OCI-LY1 (cell line): ENCODE results near the gene PUM1.

Experiments
- H2AFZ ChIP-seq: fragments of 200-600 bp; sonication (generic), shearing (Covaris generic); 2 replicates; pipeline ENCODE4 v1.6.0; 2014; ENCODE audit warnings: antibody characterized with exemption, mild to moderate bottlenecking, low read length
- H3F3A ChIP-seq: fragments of 200-600 bp; sonication (generic), shearing (Covaris generic); 2 replicates; pipeline ENCODE4 v1.6.0; 2014; ENCODE audit warnings: mild to moderate bottlenecking, antibody characterized with exemption, low read length, moderate library complexity; ENCODE audit not compliant: insufficient read depth
- H3K27ac ChIP-seq: fragments of 200-600 bp; sonication (generic); 2 replicates; pipeline ENCODE4 v1.5.1; 2014; ENCODE audit warnings: low read length, mixed run types, mild to moderate bottlenecking, low read depth; ENCODE audit not compliant: poor library complexity, severe bottlenecking
- H3K27me3 ChIP-seq: fragments of 200-600 bp; sonication (generic); 2 replicates; pipeline ENCODE4 v1.6.0; 2014; ENCODE audit warnings: antibody characterized with exemption, mild to moderate bottlenecking, low read length, moderate library complexity; ENCODE audit not compliant: insufficient read depth
- H3K36me3 ChIP-seq: fragments of 200-600 bp; sonication (generic); 2 replicates; pipeline ENCODE4 v1.6.1; 2014; ENCODE audit warnings: mild to moderate bottlenecking, antibody characterized with exemption, low read length, moderate library complexity, mixed read lengths; ENCODE audit not compliant: insufficient read depth
- H3K4me1 ChIP-seq: fragments of 200-600 bp; sonication (generic); 2 replicates; pipeline ENCODE4 v1.5.1; 2014; ENCODE audit warnings: mild to moderate bottlenecking, low read length, moderate library complexity; ENCODE audit not compliant: insufficient read depth, severe bottlenecking
- H3K4me2 ChIP-seq: fragments of 200-600 bp; sonication (generic), shearing (Covaris generic); 2 replicates; pipeline ENCODE4 v1.6.1; 2014; ENCODE audit warnings: low read length
- H3K4me3 ChIP-seq: fragments of 200-600 bp; sonication (generic); 2 replicates; pipeline ENCODE4 v1.5.1; 2014; ENCODE audit warnings: low read length, low read depth, mild to moderate bottlenecking, mixed read lengths; ENCODE audit not compliant: poor library complexity, severe bottlenecking
- H3K79me2 ChIP-seq: fragments of 200-600 bp; shearing (Covaris generic); 2 replicates; pipeline ENCODE4 v1.6.1; 2016; ENCODE audit warnings: mixed run types, low read length, mixed read lengths; ENCODE audit not compliant: insufficient read depth
- H3K9ac ChIP-seq: fragments of 200-600 bp; sonication (generic), shearing (Covaris generic); 2 replicates; pipeline ENCODE4 v1.6.1; 2014; ENCODE audit warnings: mild to moderate bottlenecking, low read length, mixed read lengths
- H3K9me2 ChIP-seq: fragments of 200-600 bp; sonication (generic), shearing (Covaris generic); 2 replicates; pipeline ENCODE4 v1.6.1; 2014; ENCODE audit warnings: low read depth, mild to moderate bottlenecking, low read length, mixed read lengths
- H3K9me3 ChIP-seq: fragments of 200-600 bp; shearing (Covaris generic); 2 replicates; pipeline ENCODE4 v1.6.1; 2014; ENCODE audit warnings: low read length, mixed read lengths
- H4K20me1 ChIP-seq: fragments of 200-600 bp; sonication (generic), shearing (Covaris generic); 2 replicates; pipeline ENCODE4 v1.6.0; 2016; ENCODE audit warnings: mild to moderate bottlenecking, low read length; ENCODE audit not compliant: insufficient read depth
- CTCF ChIP-seq: fragments of 200-600 bp; sonication (generic), shearing (Covaris generic); IDR thresholded peaks from 2 replicates; pipeline ENCODE4 v1.5.1; 2017; ENCODE audit warnings: mild to moderate bottlenecking, antibody characterized with exemption, low read length, moderate library complexity, mixed read lengths
- EZH2 ChIP-seq: fragments of 200-600 bp; sonication (generic), shearing (Covaris generic); IDR thresholded peaks from 2 replicates; pipeline ENCODE4 v1.8.0; 2017; ENCODE audit warnings: borderline replicate concordance, mixed run types, mild to moderate bottlenecking, antibody characterized with exemption, low read length, moderate library complexity, mixed read lengths

PUM1 gene

GRCh38 chr1:30948278-30948677 lies 117.2 kb downstream of the PUM1 start:
- no peak overlapping the region for H3K27ac ChIP-seq
- H3K27me3 ChIP-seq, result no peaks in the 10 kb centered on the region
- no peak overlapping the region for H2AFZ ChIP-seq
- no peak for TF ChIP-seq CTCF
- H3K9ac ChIP-seq, result no peak overlapping the region
- H3K36me3 ChIP-seq, result peaks cover 90% of the 10 kb centered on the region
- no peaks in the 10 kb centered on the region for H3K9me3 ChIP-seq
- no peak overlapping the region for H3K4me3 ChIP-seq
- H3K79me2 ChIP-seq, result no peaks in the 10 kb centered on the region
- no peaks in the 10 kb centered on the region for H3F3A ChIP-seq
- no peaks in the 10 kb centered on the region for H3K9me2 ChIP-seq
- H3K4me2 ChIP-seq, result no peak overlapping the region
- no peaks in the 10 kb centered on the region for H3K4me1 ChIP-seq
- no peaks in the 10 kb centered on the region for H4K20me1 ChIP-seq

GRCh38 chr1:30947212-30947611 lies 118.3 kb downstream of the PUM1 start:
- H3K4me2 ChIP-seq, result no peak overlapping the region
- no peaks in the 10 kb centered on the region for H3K79me2 ChIP-seq
- no peaks in the 10 kb centered on the region for H3F3A ChIP-seq
- no peak overlapping the region for H2AFZ ChIP-seq
- TF ChIP-seq CTCF, result no peak
- no peak for TF ChIP-seq EZH2
- no peaks in the 10 kb centered on the region for H4K20me1 ChIP-seq
- no peak overlapping the region for H3K9ac ChIP-seq
- no peaks in the 10 kb centered on the region for H3K4me1 ChIP-seq
- H3K9me3 ChIP-seq, result no peaks in the 10 kb centered on the region
- H3K9me2 ChIP-seq, result no peaks in the 10 kb centered on the region
- H3K27me3 ChIP-seq, result no peaks in the 10 kb centered on the region
- no peak overlapping the region for H3K4me3 ChIP-seq
- peaks cover 92% of the 10 kb centered on the region for H3K36me3 ChIP-seq
- no peak overlapping the region for H3K27ac ChIP-seq

GRCh38 chr1:30942326-30942963 lies 123.1 kb downstream of the PUM1 start:
- Histone ChIP-seq H2AFZ (no peak overlapping the region), H3K9me2 (no peaks in the 10 kb centered on the region), H4K20me1 (no peaks in the 10 kb centered on the region), H3K4me3 (no peak overlapping the region), H3K79me2 (no peaks in the 10 kb centered on the region), H3K9ac (no peak overlapping the region), H3K9me3 (no peaks in the 10 kb centered on the region), H3K27me3 (no peaks in the 10 kb centered on the region), H3K36me3 (peaks cover 92% of the 10 kb centered on the region), H3K4me2 (no peak overlapping the region), H3K4me1 (peaks cover 3% of the 10 kb centered on the region), H3K27ac (no peak overlapping the region), H3F3A (no peaks in the 10 kb centered on the region)
- TF ChIP-seq EZH2 (no peak), CTCF (no peak)
